GM23338 (cell line): Measurements from ENCODE around the gene SNRNP25.

ENCODE experiments used
- CTCF ChIP-seq, 2 experiments: fragments of 200-600 bp in 1 of 2; sonication (generic) in 1 of 2; conservative IDR thresholded peaks; 2 replicates each; pipeline versions ENCODE4 v1.5.1 to v1.6.1; 2016 to 2017; ENCODE audit warnings: antibody characterized with exemption in 2 of 2, low read depth in 2 of 2, mild to moderate bottlenecking in 2 of 2, moderate library complexity in 1 of 2
- EZH2phosphoT487 ChIP-seq: fragments of 200-600 bp; sonication (generic); IDR thresholded peaks from one replicate; pipeline ENCODE4 v1.8.1; 2018; ENCODE audit warnings: antibody characterized with exemption; ENCODE audit not compliant: unreplicated experiment
- POLR2AphosphoS5 ChIP-seq: IDR thresholded peaks from 2 replicates; pipeline ENCODE4 v1.6.1; 2016; ENCODE audit warnings: antibody characterized with exemption, low read depth

- no peak for TF ChIP-seq CTCF (conservative IDR thresholded peaks at IDR 0.05; ENCODE audit: low read depth in 2 of 2)
- no peak for TF ChIP-seq POLR2AphosphoS5
- TF ChIP-seq EZH2phosphoT487: no peak
Measured at GRCh38 chr16:92431-93339, 39.1 kb downstream of the SNRNP25 start.
